ENCODE measurements around the gene FILIP1. TPM values are rescaled to one million over a fixed set of nuclear protein-coding genes. Genes with fewer than 3 reads are reported as not detected.

Gene FILIP1
- total RNA-seq, 2 donors from 2014 or later: 3.0 to 6.5 TPM

DNA sequence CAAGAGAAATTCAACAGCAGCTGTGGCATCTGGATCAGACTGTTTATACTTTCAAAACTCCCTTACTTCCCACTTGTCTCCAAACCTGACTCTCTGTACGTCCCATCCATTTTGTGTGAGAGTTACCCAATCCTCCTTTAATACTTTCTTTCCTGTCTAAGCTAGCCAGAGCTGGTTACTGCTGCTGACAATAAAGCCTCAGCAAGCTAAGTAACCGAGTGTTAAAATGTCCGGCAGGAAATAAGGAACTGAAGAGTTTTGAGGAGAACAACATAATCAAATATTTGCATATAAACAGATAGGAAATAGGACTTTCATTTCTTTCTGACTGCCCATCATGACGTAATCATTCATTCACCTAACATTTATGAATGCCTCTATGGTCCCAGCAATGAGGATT, 220.6 kb downstream of the FILIP1 start:
- no peak for ATAC-seq
- Histone ChIP-seq H3K4me1 (peaks cover 87% of the 10 kb centered on the region), H3K36me3 (replicated peaks in 1 of 2; ENCODE audit: insufficient read depth in 1 of 2, low read depth in 2 of 2) (no peaks in the 10 kb centered on the region), H3K4me3 (no peak overlapping the region), H3K27me3 (no peaks in the 10 kb centered on the region), H3K27ac (peak overlapping the region in 3 of 4 donors; percentile 2 to 51 (median 26)), H3K9me3 (no peaks in the 10 kb centered on the region)
- intact Hi-C loops (cut with DNase I): no loop called here
- 56 to 78% methylated on average over 4 of the region's 4 CpGs for WGBS, 2 donors
- TF ChIP-seq POLR2A (IDR thresholded peaks at IDR 0.05): no peak
- TF ChIP-seq, protein P1, sequence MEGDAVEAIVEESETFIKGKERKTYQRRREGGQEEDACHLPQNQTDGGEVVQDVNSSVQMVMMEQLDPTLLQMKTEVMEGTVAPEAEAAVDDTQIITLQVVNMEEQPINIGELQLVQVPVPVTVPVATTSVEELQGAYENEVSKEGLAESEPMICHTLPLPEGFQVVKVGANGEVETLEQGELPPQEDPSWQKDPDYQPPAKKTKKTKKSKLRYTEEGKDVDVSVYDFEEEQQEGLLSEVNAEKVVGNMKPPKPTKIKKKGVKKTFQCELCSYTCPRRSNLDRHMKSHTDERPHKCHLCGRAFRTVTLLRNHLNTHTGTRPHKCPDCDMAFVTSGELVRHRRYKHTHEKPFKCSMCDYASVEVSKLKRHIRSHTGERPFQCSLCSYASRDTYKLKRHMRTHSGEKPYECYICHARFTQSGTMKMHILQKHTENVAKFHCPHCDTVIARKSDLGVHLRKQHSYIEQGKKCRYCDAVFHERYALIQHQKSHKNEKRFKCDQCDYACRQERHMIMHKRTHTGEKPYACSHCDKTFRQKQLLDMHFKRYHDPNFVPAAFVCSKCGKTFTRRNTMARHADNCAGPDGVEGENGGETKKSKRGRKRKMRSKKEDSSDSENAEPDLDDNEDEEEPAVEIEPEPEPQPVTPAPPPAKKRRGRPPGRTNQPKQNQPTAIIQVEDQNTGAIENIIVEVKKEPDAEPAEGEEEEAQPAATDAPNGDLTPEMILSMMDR (IDR thresholded peaks at IDR 0.05): no peak
- no peak for DNase-seq

DNA sequence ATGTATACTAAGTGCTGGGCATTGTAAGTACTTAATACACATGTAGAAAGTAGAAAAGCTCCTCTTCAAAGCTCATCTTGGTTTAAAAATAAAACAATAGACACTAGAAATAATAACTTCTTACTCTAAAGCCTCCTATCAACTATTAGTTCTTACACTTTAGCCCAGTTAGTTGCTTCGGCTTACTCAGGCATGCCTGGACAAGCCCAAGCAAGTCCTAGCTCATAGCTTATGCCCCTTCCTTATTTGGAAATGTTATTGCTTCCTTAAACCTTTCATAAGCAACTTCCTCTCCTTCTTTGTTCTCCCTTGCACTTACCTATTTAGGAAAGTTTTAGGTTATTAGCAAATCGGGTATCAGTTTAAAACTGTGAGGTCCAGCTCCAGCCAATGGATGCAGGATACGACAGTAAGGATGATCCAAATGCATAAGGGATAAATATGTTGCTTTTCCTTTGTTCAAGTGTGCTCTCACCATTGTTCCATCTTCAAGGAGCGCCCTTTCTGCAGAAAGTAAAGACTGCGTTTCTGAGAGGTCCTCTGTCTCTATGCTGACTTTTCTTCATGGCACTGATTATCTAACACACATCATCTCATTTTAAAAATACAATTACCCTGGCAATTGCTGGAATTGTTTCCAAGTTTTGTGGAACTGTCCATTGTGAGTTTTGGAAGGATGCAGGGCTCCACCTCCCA, 221.3 kb downstream of the FILIP1 start:
- DNase-seq: peak in 2 of 4 donors; percentile 22 to 39
- no peak for ATAC-seq
- no peaks in the 10 kb centered on the region for H3K27me3 ChIP-seq
- peaks cover 89% of the 10 kb centered on the region for H3K4me1 ChIP-seq
- TF ChIP-seq, protein P1 (IDR thresholded peaks at IDR 0.05): no peak
- TF ChIP-seq POLR2A (IDR thresholded peaks at IDR 0.05): no peak
- no peak overlapping the region for H3K4me3 ChIP-seq
- intact Hi-C loops (cut with DNase I): no loop called here
- H3K27ac ChIP-seq: peak overlapping the region in 3 of 4 donors; percentile 19 to 51 (median 26)
- H3K36me3 ChIP-seq (replicated peaks in 1 of 2; ENCODE audit: insufficient read depth in 1 of 2, low read depth in 2 of 2): no peaks in the 10 kb centered on the region
- WGBS, 2 donors: 91 to 94% methylated on average over 5 of the region's 5 CpGs
- H3K9me3 ChIP-seq: no peaks in the 10 kb centered on the region

DNA sequence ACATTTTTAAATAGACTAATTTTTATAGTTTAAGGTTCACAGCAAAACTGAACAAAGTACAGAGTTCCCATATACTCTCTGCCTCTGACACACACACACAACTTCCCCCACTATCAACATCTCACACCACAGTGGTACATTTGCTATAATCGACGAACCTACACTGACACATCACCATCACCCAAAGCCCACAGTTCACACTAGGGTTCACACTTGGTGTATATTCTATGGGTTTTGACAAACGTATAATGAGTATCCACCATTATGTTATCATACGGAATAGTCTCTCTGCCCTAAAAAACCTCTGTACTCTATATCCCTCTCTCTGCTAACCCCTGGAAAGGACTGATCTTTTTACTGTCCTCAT, 224.6 kb downstream of the FILIP1 start:
- intact Hi-C loops (cut with DNase I): loop anchor here (10.0 kb wide), 1 partner anchor 256 kb away; no protein-coding TSS in a partner anchor
- peaks cover 0 to 5% of the 10 kb centered on the region in 2 donors for H3K36me3 ChIP-seq (replicated peaks in 1 of 2; ENCODE audit: insufficient read depth in 1 of 2, low read depth in 2 of 2)
- ATAC-seq (no peak), DNase-seq (no peak)
- no peaks in the 10 kb centered on the region for H3K9me3 ChIP-seq
- TF ChIP-seq, protein P1 (IDR thresholded peaks at IDR 0.05): no peak
- no peak for TF ChIP-seq POLR2A (IDR thresholded peaks at IDR 0.05)
- peaks cover 68% of the 10 kb centered on the region for H3K4me1 ChIP-seq
- peak overlapping the region in 1 of 4 donors; percentile 57 for H3K27ac ChIP-seq
- no peaks in the 10 kb centered on the region for H3K27me3 ChIP-seq
- no peak overlapping the region for H3K4me3 ChIP-seq
- 86 to 89% methylated on average over 4 of the region's 4 CpGs for WGBS, 2 donors

DNA sequence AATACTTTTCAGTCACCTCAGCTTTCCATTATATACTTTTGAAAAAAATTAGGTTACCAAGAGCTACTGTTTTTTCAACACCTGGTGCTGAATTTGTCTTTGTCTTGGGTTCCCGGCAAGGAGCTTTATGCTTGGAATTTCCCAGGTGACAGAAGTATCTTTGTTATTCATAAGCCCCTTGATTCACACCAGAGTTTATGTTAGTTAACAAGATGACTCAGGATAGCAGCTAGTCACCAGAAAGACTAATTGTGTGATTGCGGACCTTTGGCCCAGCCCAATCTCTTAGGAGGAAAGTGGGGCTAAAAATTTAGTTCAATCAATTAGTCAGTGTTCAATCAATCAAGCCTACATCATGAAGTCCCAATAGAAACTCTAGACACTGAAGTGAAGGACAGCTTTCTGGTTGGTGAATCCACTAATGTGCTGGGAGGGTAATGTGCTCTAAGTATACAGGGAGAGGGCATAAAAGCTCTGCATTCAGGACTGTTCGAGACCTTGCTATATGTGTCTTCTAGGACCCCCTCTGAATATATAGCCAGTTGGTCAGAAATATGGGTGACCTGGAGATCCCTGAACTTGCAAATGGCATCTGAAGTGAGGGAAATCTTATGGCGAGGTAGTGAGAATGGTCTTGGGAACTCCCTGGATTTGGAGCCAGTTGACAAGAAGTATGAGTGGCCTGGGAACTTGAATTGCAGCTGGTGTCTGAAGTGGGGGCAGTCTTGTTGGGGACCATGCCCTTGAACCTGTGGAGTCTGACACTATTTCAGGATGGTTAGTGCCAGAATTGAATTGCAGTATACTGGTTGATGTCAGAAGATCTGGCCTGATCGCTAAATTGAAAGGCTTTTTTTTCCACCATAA, 225.2 kb downstream of the FILIP1 start:
- TF ChIP-seq POLR2A (IDR thresholded peaks at IDR 0.05): no peak
- TF ChIP-seq, protein P1 (IDR thresholded peaks at IDR 0.05): no peak
- H3K27ac ChIP-seq: peak overlapping the region in 3 of 4 donors; percentile 1 to 57 (median 39)
- peaks cover 61% of the 10 kb centered on the region for H3K4me1 ChIP-seq
- ATAC-seq (peak; percentile 22), DNase-seq (no peak)
- no peaks in the 10 kb centered on the region for H3K27me3 ChIP-seq
- 69 to 71% methylated on average over 5 of the region's 5 CpGs for WGBS, 2 donors
- intact Hi-C loops (cut with DNase I): loop anchor here (10.0 kb wide), 1 partner anchor 256 kb away; no protein-coding TSS in a partner anchor
- H3K36me3 ChIP-seq (replicated peaks in 1 of 2; ENCODE audit: insufficient read depth in 1 of 2, low read depth in 2 of 2): peaks cover 0 to 8% of the 10 kb centered on the region in 2 donors
- no peak overlapping the region for H3K4me3 ChIP-seq
- no peaks in the 10 kb centered on the region for H3K9me3 ChIP-seq

All from body of pancreas (tissue), 4 donors.